Spinal cord (tissue), 10 donors: ENCODE measurements around the gene EPB41L5. TPM values are rescaled to one million over a fixed set of nuclear protein-coding genes. Genes with fewer than 3 reads are reported as not detected.
"Not testable (repeated sequence)": the region's sequence is repeated elsewhere in the genome, so short reads cannot be mapped to it uniquely, and the experiment has no call there.

ENCODE experiments used
- DNase-seq, 6 donors: peaks; one replicate each; pipeline versions ENCODE4 v3.0.0 to v3.0.0-alpha.2; 2013 to 2015; ENCODE audit warnings: low spot score in 6 of 6, low read depth in 4 of 6
- H3K27ac ChIP-seq: one replicate; pipeline ENCODE4 v1.5.1; 2013; ENCODE audit warnings: low read depth, low read length, control low read depth
- H3K27me3 ChIP-seq: one replicate; pipeline ENCODE4 v1.6.1; 2013; ENCODE audit warnings: low read length; ENCODE audit not compliant: control insufficient read depth, insufficient read depth
- H3K36me3 ChIP-seq: one replicate; pipeline ENCODE4 v1.6.1; 2013; ENCODE audit warnings: low read length; ENCODE audit not compliant: control insufficient read depth, insufficient read depth
- H3K4me1 ChIP-seq: one replicate; pipeline ENCODE4 v1.6.1; 2013; ENCODE audit warnings: low read length; ENCODE audit not compliant: control insufficient read depth, insufficient read depth
- H3K4me3 ChIP-seq: one replicate; pipeline ENCODE4 v1.5.1; 2013; ENCODE audit warnings: low read depth, low read length, control low read depth
- H3K9me3 ChIP-seq: one replicate; pipeline ENCODE4 v1.6.1; 2013; ENCODE audit warnings: low read length; ENCODE audit not compliant: control insufficient read depth, insufficient read depth
- WGBS: methylation state at CpG from one replicate; pipeline ENCODE4 v1.1.5; 2013; ENCODE audit warnings: missing lambda C conversion rate; ENCODE audit not compliant: insufficient coverage; 5-methylcytosine and 5-hydroxymethylcytosine counted together
- polyA plus RNA-seq, 2 donors: library from polyadenylated mRNA; unstranded; fragments of 120-200 nt; gene quantifications; one replicate each; pipeline ENCODE4 v1.2.1, GENCODE V29; 2013; ENCODE audit not compliant: insufficient read length in 2 of 2
- total RNA-seq, 2 donors: library from RNA; depleted of rRNA in 1 of 2; stranded (reverse); fragments of 120-200 nt in 1 of 2; fragments of >200 nt in 1 of 2; gene quantifications; one replicate each; pipeline versions ENCODE4 v1.2.3 to v1.2.4, GENCODE V29; 2013 to 2014
- donor health status: healthy.

EPB41L5 gene
- total and polyA plus RNA-seq, 4 donors, result 26.0 to 42.4 (median 31.5) TPM

DNA sequence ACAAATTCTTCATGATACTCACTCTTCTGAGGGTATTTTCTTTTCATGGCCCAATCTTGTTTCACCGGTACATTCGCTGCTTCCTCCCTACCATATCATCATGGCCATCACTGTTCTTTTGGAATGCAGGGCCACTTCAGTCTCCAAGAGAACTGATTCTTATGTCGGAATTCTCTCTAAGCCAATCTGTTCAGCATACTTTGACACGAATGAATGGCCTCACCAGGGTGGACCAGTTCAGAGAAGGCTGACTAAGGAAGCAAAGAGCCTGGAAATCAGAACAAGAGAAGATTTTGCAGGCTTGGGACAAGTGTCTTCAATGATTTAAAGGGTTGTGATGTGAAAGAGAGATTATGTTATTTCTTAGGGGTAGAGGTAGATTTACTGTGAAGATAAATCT is 5.0 kb upstream of the EPB41L5 start:
- H3K36me3 ChIP-seq, result no peaks in the 10 kb centered on the region
- H3K27ac ChIP-seq, result no peak overlapping the region
- 87% methylated on average over 4 of the region's 4 CpGs for WGBS
- peaks cover 2% of the 10 kb centered on the region for H3K4me1 ChIP-seq
- H3K4me3 ChIP-seq, result no peak overlapping the region
- no peaks in the 10 kb centered on the region for H3K9me3 ChIP-seq
- no peaks in the 10 kb centered on the region for H3K27me3 ChIP-seq
- DNase-seq, result no peak

DNA sequence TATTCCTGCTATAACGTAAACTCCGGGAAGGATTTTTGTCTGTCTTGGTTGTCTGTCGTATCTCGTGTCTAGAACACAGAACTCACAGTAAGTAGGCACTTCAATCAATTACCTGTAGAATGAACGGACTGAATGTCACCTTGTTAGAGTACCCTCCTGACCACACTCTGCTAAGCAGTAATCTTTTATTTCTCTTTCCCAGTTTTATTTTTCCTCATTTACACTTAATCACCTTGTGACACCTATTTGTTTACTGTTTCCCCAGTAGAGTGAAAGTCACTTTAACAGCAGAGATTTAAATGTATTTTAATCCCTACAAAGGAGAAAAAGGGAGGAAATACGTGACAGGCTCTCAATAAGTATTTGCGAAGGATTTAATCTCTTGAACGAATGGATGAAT is 514 bp upstream of the EPB41L5 start:
- peaks cover 7% of the 10 kb centered on the region for H3K4me1 ChIP-seq
- no peaks in the 10 kb centered on the region for H3K9me3 ChIP-seq
- WGBS, result 49% methylated on average over 7 of the region's 8 CpGs
- peak overlapping the region; percentile 71 for H3K4me3 ChIP-seq
- DNase-seq, result peak in 1 of 6 donors; percentile 36
- peak overlapping the region; percentile 52 for H3K27ac ChIP-seq
- H3K27me3 ChIP-seq, result no peaks in the 10 kb centered on the region
- no peaks in the 10 kb centered on the region for H3K36me3 ChIP-seq

DNA sequence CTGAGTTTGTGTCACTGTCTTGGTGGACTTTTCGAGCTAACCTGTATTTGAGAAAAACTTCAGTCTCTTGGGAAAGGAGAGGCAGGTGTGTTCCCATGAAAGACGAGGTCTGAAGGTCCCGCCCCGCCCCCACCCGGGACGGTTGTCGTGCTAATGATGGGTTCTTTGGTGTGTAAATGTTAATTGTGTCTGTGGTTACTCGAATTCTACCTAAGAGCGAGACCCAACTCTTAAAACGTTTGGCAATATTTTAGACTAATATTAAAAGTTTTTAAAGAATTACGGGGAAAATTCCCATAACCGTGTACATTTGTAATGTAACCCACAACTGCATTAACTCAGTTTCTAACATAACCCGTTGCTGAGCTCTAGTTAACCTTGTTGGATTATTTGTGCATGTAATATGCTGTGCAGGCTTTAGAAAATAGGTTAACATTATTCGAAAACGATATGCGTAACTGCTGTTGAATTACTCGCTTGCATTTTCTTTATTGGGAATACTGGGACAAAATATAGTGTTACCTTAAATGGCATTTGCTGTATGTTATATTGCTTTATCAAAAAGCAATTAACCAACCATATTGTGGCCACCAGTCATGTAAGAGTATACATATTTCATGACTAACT is 833 bp downstream of the EPB41L5 start:
- DNase-seq, result peak in 3 of 6 donors; percentile 15 to 59 (median 15)
- Histone ChIP-seq H3K9me3 (no peaks in the 10 kb centered on the region), H3K36me3 (no peaks in the 10 kb centered on the region), H3K4me3 (peak overlapping the region; percentile 71), H3K27ac (no peak overlapping the region), H3K4me1 (peaks cover 10% of the 10 kb centered on the region), H3K27me3 (no peaks in the 10 kb centered on the region)
- 0% methylated on average over 5 of the region's 17 CpGs for WGBS

DNA sequence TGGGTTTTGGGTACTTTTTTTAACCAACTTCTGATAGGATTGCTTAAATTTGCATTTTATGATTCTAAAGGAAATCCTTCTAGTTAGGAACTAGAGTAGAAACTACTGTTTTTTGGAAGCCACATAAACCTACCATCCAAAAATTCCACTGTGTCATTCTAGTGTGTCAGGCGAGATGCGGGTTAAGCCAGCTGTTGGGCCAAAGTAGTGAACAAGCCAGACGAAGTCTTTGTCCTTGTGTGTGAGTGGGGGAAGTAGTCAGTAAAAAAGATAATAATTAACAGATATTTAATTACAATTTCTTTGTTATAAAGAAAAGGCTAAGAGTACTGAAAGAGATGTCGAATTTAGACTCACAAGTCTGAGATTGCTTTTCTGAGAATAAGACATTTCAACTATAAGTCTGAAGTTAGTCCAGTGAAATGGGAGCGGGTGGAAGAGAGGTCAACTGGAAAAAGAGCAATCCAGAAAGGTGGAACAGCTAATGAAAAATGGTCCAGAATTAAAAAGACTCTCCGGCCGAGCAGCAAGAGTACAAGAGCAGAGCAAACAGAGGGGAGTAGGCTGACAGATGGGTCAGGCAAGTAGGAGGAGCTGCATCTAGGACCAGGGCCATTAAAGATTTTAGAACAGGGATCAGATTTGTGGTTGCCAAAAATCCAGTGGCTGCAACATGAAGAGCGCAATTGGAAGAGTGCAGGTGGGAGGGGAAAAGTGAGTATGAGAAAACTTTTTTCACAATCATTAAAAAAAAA is 1.5 kb downstream of the EPB41L5 start:
- Histone ChIP-seq H3K27ac (no peak overlapping the region), H3K4me3 (peak overlapping the region; percentile 5), H3K4me1 (peaks cover 11% of the 10 kb centered on the region), H3K36me3 (no peaks in the 10 kb centered on the region), H3K9me3 (no peaks in the 10 kb centered on the region), H3K27me3 (no peaks in the 10 kb centered on the region)
- peak in 4 of 6 donors; percentile 2 to 23 (median 13) for DNase-seq
- 24% methylated on average over 3 of the region's 8 CpGs for WGBS

DNA sequence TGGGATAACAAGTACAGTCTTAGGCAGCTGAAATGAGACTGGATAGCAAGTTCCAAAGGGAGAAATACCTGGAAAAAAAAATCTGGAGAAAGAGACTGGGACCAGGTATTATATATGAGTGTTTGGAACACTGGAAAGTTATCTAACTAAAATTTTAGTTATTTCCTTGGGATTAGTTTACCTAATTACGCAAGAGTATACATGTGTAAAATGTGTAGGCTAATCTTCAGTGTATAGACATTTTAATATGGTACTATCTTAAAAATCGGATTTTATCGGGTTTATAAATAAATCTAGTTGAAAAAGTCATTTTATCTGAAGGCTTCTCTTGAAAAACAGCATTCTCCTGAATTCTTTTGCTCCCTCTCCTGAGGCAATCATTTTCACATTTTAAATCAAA is 3.9 kb downstream of the EPB41L5 start:
- no peak overlapping the region for H3K27ac ChIP-seq
- H3K9me3 ChIP-seq, result no peaks in the 10 kb centered on the region
- WGBS, result no CpG with 5 or more reads among the region's 3 CpGs
- H3K4me1 ChIP-seq, result peaks cover 11% of the 10 kb centered on the region
- DNase-seq, result no peak
- H3K36me3 ChIP-seq, result no peaks in the 10 kb centered on the region
- no peaks in the 10 kb centered on the region for H3K27me3 ChIP-seq
- H3K4me3 ChIP-seq, result no peak overlapping the region

DNA sequence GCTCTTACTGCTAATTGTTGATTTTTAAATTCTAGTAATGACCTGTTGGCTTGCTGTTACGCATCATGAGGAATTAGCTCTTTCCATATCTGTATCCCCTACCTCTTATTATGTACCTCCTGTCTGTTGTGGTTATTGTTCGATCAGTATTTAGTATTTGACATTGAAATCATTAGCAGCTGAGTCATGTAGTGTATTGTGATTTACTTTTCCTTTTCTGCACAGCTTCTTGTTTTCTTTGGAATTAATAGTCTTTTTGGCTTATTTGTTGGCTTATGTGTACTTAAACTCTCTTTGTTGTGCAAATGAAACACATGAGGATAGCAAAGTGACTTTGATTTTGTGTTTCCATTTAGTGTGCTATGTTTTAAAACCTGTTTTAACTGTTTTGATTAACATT is 4.3 kb downstream of the EPB41L5 start:
- WGBS, result no CpG with 5 or more reads among the region's 2 CpGs
- H3K36me3 ChIP-seq, result no peaks in the 10 kb centered on the region
- DNase-seq, result no peak
- no peak overlapping the region for H3K27ac ChIP-seq
- no peaks in the 10 kb centered on the region for H3K27me3 ChIP-seq
- H3K9me3 ChIP-seq, result no peaks in the 10 kb centered on the region
- H3K4me3 ChIP-seq, result no peak overlapping the region
- peaks cover 9% of the 10 kb centered on the region for H3K4me1 ChIP-seq

DNA sequence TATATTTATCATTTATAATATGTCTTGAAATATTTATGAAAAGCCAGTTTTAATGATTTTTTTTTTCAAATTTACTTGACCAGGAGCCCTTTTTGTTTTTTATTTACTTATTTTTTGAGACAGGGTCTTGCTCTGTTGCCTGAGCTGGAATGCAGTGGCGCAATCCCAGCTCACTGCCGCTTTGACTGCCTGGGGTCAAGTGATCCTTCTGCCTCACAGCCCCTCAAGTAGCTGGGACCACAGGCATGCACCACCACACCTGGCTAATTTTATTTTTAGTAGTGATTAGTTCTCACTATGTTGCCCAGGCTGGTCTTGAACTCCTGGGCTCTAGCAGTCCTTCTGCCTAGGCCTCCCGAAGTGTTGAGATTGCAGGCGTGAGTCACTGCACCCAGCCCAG is 5.7 kb downstream of the EPB41L5 start:
- Histone ChIP-seq H3K4me1 (peaks cover 9% of the 10 kb centered on the region), H3K9me3 (no peaks in the 10 kb centered on the region), H3K27ac (no peak overlapping the region), H3K4me3 (no peak overlapping the region), H3K36me3 (no peaks in the 10 kb centered on the region), H3K27me3 (no peaks in the 10 kb centered on the region)
- 96% methylated on average over 4 of the region's 4 CpGs for WGBS
- no peak for DNase-seq

DNA sequence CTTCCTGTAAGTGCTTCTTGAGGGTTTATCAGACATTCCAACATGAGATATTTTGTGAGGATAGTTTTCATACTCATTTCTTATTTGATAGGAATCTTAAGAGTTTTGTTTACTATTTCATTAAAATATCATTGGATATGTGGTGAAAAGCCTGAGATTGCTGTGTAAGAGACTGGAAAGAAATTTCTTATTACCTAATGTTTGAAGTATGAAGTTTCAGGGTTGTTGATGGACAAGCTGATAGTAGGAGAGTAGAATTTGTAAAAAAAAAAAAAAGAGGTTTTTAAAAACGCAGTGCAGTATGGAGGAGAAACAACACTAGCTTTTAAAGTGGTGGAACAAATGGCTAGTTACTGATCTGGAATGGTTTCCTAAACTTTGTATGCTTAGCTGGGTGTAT is 7.7 kb downstream of the EPB41L5 start:
- WGBS, result 90% methylated on average over 1 of the region's 1 CpG
- no peak overlapping the region for H3K27ac ChIP-seq
- no peaks in the 10 kb centered on the region for H3K27me3 ChIP-seq
- H3K4me3 ChIP-seq, result no peak overlapping the region
- H3K36me3 ChIP-seq, result no peaks in the 10 kb centered on the region
- peaks cover 4% of the 10 kb centered on the region for H3K4me1 ChIP-seq
- DNase-seq, result no peak
- H3K9me3 ChIP-seq, result peaks cover 7% of the 10 kb centered on the region

DNA sequence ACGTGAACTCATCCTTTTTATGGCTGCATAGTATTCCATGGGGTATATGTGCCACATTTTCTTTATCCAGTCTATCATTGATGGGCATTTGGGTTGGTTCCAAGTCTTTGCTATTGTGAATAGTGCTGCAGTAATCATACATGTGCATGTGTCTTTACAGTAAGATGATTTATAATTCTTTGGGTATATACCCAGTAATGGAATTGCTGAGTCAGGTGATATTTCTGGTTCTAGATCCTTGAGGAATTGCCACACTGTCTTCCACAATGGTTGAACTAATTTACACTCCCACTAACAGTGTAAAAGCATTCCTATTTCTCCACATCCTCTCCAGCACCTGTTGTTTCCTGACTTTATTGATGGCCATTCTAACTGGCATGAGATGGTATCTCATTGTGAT is 9.6 kb downstream of the EPB41L5 start:
- not testable (repeated sequence) for H3K27ac ChIP-seq, DNase-seq, H3K4me1 ChIP-seq, H3K36me3 ChIP-seq, H3K9me3 ChIP-seq, H3K4me3 ChIP-seq, H3K27me3 ChIP-seq
- WGBS, result no CpG with 5 or more reads among the region's 1 CpG

DNA sequence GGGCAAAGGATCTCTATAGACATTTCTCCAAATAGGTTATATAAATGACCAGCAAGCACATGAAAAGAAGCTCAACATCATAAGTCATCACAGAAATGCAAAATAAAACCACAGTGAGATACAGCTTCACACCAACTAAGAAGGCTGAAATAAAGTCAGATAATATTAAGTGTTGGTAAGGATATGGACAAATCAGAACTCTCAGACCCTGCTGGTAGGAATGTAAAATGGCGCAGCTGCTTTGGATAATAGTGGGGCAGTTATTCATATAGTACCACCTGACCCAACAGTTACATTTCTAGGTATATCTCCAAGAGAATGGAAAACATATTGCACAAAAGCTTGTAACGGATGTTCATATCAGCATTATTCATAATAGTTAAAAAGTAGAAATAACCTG is 14.0 kb downstream of the EPB41L5 start:
- Histone ChIP-seq H3K4me3 (no peak overlapping the region), H3K36me3 (no peaks in the 10 kb centered on the region), H3K4me1 (no peaks in the 10 kb centered on the region), H3K27ac (no peak overlapping the region), H3K27me3 (no peaks in the 10 kb centered on the region), H3K9me3 (peaks cover 10% of the 10 kb centered on the region)
- DNase-seq, result no peak
- WGBS, result no CpG with 5 or more reads among the region's 2 CpGs
